ENCODE data around the gene STON2.

DNA sequence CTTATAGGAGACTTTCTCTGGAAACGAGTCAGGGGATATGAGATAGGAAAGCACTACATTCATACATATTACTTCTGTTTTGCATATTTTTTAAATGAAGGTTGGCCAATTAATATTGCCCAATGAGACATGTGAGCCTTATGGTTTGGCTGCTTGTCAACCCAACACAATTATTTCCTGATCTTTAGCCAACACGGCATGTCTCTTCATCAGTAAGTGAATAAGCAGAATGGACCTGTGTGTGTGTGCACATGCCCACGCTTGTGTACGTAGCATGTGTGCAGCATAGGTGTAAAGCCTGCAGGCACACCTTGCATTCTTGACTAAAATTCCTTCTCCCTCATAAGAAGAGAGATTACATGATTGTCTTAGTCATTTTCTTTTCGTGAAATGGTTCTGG, 88.3 kb downstream of the STON2 start:
- TF ChIP-seq, protein P1, sequence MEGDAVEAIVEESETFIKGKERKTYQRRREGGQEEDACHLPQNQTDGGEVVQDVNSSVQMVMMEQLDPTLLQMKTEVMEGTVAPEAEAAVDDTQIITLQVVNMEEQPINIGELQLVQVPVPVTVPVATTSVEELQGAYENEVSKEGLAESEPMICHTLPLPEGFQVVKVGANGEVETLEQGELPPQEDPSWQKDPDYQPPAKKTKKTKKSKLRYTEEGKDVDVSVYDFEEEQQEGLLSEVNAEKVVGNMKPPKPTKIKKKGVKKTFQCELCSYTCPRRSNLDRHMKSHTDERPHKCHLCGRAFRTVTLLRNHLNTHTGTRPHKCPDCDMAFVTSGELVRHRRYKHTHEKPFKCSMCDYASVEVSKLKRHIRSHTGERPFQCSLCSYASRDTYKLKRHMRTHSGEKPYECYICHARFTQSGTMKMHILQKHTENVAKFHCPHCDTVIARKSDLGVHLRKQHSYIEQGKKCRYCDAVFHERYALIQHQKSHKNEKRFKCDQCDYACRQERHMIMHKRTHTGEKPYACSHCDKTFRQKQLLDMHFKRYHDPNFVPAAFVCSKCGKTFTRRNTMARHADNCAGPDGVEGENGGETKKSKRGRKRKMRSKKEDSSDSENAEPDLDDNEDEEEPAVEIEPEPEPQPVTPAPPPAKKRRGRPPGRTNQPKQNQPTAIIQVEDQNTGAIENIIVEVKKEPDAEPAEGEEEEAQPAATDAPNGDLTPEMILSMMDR (IDR thresholded peaks at IDR 0.05; ENCODE audit: low read depth, low read length, missing input control): no peak
- no peak for TF ChIP-seq SP1 (IDR thresholded peaks at IDR 0.05)
- TF ChIP-seq RAD21 (IDR thresholded peaks at IDR 0.05): no peak
- TF ChIP-seq, protein P2, sequence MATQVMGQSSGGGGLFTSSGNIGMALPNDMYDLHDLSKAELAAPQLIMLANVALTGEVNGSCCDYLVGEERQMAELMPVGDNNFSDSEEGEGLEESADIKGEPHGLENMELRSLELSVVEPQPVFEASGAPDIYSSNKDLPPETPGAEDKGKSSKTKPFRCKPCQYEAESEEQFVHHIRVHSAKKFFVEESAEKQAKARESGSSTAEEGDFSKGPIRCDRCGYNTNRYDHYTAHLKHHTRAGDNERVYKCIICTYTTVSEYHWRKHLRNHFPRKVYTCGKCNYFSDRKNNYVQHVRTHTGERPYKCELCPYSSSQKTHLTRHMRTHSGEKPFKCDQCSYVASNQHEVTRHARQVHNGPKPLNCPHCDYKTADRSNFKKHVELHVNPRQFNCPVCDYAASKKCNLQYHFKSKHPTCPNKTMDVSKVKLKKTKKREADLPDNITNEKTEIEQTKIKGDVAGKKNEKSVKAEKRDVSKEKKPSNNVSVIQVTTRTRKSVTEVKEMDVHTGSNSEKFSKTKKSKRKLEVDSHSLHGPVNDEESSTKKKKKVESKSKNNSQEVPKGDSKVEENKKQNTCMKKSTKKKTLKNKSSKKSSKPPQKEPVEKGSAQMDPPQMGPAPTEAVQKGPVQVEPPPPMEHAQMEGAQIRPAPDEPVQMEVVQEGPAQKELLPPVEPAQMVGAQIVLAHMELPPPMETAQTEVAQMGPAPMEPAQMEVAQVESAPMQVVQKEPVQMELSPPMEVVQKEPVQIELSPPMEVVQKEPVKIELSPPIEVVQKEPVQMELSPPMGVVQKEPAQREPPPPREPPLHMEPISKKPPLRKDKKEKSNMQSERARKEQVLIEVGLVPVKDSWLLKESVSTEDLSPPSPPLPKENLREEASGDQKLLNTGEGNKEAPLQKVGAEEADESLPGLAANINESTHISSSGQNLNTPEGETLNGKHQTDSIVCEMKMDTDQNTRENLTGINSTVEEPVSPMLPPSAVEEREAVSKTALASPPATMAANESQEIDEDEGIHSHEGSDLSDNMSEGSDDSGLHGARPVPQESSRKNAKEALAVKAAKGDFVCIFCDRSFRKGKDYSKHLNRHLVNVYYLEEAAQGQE (IDR thresholded peaks at IDR 0.05): no peak
- TF ChIP-seq EGR1 (IDR thresholded peaks at IDR 0.05; ENCODE audit: low read depth in 2 of 2): no peak
- TF ChIP-seq GABPA (IDR thresholded peaks at IDR 0.05 in 1 of 2, conservative IDR thresholded peaks at IDR 0.05 in 1 of 2): no peak
- TF ChIP-seq, protein P3, sequence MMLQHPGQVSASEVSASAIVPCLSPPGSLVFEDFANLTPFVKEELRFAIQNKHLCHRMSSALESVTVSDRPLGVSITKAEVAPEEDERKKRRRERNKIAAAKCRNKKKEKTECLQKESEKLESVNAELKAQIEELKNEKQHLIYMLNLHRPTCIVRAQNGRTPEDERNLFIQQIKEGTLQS (IDR thresholded peaks at IDR 0.05): no peak
- TF ChIP-seq TAF1 (conservative IDR thresholded peaks at IDR 0.05): no peak
- TF ChIP-seq, protein P4, sequence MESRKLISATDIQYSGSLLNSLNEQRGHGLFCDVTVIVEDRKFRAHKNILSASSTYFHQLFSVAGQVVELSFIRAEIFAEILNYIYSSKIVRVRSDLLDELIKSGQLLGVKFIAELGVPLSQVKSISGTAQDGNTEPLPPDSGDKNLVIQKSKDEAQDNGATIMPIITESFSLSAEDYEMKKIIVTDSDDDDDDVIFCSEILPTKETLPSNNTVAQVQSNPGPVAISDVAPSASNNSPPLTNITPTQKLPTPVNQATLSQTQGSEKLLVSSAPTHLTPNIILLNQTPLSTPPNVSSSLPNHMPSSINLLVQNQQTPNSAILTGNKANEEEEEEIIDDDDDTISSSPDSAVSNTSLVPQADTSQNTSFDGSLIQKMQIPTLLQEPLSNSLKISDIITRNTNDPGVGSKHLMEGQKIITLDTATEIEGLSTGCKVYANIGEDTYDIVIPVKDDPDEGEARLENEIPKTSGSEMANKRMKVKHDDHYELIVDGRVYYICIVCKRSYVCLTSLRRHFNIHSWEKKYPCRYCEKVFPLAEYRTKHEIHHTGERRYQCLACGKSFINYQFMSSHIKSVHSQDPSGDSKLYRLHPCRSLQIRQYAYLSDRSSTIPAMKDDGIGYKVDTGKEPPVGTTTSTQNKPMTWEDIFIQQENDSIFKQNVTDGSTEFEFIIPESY (IDR thresholded peaks at IDR 0.05): no peak
- TF ChIP-seq HNF4G (IDR thresholded peaks at IDR 0.05): no peak
- TF ChIP-seq, protein P5, sequence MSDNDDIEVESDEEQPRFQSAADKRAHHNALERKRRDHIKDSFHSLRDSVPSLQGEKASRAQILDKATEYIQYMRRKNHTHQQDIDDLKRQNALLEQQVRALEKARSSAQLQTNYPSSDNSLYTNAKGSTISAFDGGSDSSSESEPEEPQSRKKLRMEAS (IDR thresholded peaks at IDR 0.05): no peak
